KG1 (cell line): ENCODE results near the gene ENTPD8.

Source experiments
- DNase-seq: peaks from one replicate; lab custom pipeline; 2025; lab: John Stamatoyannopoulos, UW

ENTPD8 gene

DNA sequence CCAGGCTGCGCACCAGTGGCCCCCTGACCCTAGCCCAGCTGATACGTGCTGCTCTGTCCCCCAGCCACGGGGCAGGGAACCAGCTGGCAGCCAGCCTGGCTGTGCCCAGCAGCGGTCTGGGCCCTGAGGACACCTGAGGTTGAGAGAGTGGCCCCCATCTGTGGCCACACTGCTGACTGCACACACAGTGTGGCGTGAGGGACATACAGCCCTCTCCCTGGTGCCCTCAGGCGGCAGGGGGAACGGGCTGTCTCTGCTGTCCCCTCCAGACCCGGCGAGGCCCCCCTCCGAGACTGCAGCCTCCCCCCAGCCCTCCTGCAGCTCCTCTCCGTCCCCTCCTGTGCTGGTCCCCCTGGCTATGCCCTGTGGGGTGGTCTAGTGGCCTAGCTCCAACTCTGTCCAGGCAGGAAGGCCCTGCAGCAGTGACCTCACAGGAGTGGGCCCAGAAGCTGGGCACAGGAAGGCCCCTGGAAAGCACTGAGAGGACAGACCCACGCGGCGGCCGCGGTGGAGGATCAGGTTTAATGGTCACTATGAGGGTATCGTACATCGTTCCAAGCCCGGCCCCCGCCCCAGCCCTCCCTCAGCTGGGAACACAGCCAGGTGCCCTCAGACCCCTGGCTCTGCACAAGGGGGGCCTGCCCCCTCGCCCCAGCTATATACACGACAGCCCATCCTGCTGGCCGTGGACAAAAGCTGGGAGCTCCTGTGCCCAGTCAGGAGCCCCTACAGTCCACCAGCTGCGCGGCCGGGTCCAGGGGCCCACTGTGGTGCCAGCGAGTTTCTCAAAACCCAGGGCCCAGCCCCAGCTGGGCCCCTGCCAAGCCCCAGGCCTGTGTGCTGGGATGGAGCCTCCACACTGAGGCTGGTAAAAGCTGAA, 6.8 kb upstream of the ENTPD8 start:
- DNase-seq, result no peak

DNA sequence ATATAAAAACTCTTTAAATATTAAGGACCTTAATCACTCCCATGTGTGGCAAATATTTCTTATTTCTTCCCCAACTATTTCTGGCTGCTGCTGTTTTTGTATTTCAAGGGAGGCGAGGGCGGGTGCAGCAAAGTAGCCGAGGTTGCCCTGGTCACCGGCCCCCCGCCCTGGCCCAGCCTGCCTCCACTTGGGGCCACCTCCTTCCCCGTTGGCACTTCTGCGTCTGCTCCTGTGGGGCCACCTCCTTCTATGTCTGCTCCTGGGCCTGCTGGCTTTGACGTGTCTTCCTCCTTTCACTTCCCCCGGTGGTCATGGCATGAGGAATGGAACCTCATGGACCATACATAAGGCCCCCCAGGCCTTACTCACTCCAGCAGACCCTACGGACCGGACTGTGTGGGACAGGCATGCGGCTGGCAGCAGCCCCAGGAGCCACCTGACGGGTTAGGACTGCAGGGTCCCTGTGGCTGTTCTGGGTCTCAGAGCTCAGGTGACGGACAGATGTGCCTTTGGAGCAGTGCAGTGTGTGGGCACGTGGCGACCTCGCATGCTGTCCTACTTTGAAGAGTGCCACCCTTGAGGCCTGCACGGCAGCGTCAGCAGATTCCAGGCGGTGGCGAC, 5.8 kb upstream of the ENTPD8 start:
- DNase-seq, result no peak

DNA sequence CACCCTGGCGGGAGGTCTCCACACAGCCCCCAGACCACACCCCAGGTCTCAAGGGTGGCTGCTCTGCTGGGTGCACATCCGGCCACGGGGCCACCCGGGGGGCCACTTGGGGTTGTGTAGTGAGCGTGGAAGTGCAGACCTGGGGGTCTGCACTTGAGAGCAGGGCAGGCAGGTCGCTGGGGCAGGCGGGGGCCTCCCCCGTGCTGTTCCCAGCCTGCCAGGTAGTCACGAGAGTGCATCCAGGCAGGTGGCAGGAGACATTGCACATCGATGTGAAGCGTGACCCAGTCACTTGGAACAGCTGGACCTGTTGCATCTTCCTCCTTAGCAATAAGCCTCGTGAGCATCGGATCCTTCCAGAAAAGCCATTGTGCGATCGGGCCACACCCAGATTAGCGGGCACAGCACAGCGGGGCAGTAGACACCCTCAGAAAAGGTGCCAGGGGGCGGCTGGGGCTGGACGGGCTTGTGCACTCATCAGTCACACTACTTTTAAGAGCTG, 4.8 kb upstream of the ENTPD8 start:
- no peak for DNase-seq

- peak; percentile 16 for DNase-seq
Observed at GRCh38 chr9:137445275-137445807, 4.2 kb upstream of the ENTPD8 start.

DNA sequence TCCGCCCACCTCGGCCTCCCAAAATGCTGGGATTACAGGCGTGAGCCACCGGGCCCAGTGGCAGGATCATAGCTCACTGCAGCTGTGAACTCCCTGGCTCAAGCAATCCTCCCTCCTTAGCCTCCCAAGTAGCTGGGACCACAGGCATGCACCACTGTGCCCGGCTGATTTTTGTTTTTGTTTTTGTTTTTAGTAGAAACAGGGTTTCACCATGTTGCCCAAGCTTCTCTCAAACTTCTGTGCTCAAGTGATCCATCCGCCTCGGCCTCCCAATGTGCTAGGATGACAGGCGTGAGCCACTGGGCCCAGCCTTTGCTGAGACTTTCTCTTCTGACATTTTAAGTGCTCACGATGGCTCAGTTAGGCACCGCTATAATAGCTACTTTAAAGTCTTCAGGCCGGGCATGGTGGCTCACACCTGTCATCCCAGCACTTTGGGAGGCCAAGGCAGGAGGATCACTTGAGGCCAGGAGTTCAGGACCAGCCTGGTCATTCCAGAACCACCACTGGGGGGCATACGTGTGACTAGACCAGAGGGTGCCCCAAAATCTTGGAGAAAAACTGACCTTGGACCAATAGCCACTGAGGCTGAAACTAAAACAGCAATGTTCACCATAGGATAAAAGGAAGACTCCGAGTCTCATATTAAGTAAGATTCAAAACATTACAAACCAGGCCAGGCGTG, 3.1 kb upstream of the ENTPD8 start:
- no peak for DNase-seq

DNA sequence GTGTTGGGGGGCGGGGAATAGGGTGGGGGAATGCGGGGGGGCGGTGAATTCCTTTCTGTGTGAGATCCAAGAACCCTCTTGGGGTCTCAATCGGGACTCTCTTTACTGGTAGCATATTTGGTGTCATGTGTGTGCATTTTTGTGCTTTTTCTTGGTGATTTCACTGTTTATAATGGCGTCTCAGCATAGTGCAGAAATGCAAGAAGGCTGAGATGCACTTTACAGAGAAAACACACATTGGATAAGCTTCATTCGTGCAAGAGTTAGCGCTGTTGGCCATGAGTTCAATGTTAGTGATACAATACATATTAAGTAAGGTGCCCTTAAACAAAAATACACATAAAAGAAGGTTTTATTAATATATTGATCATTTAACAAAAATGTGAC, 771 bp upstream of the ENTPD8 start:
- DNase-seq, result no peak

DNA sequence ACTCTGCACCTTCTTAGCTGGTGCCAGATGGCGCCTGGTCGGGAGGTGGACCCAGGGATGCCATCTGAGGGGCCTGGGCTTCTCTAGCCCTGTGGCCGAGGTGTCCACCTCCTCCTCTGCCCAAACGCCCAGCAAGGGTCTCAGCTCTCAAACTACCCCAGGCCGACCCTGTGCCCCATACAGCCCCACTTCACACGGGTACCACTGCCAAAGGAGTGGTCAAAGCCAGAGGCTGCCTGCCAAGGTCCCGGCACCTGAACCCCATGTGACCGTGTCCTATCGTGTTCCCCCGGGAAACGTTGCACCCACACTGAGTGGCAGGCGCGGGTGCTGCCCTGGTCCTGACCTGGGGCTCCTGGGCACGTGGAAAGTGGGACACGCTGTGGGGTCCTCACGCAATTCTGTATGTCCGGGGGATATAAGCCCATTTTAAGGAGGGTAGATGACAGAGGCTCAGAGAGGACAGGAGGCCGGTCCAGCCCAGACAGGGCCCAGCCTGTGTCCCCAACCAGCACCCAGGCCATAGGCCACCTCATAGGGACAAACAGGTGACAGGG, 1.9 kb downstream of the ENTPD8 start:
- no peak for DNase-seq

DNA sequence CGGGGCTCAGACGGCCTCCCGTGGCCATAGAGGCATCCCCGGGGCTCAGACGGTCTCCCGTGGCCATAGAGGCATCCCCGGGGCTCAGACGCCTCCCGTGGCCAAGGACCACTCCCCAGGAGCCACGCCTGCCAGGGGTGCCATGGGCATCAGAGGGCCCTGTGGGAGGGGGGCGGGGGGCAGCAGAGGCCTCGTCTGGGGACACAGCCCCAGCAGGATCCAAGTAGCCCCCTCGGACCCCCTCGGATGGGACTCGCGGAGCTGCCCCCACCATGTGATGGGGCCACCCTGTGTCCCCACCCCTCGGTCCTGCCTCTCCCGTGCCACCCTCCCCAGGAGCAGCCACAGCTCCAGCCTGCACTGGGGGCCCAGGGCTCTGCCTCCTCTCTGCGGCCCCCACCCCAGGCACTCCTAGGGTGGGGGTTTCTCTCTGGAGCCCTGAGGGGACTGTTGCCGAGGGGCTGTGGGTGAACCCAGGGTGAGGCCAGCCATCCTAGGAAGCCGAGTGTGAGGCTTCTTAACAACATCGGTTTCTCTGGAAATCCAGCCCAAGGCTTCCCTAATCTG, 2.5 kb downstream of the ENTPD8 start:
- DNase-seq, result no peak

DNA sequence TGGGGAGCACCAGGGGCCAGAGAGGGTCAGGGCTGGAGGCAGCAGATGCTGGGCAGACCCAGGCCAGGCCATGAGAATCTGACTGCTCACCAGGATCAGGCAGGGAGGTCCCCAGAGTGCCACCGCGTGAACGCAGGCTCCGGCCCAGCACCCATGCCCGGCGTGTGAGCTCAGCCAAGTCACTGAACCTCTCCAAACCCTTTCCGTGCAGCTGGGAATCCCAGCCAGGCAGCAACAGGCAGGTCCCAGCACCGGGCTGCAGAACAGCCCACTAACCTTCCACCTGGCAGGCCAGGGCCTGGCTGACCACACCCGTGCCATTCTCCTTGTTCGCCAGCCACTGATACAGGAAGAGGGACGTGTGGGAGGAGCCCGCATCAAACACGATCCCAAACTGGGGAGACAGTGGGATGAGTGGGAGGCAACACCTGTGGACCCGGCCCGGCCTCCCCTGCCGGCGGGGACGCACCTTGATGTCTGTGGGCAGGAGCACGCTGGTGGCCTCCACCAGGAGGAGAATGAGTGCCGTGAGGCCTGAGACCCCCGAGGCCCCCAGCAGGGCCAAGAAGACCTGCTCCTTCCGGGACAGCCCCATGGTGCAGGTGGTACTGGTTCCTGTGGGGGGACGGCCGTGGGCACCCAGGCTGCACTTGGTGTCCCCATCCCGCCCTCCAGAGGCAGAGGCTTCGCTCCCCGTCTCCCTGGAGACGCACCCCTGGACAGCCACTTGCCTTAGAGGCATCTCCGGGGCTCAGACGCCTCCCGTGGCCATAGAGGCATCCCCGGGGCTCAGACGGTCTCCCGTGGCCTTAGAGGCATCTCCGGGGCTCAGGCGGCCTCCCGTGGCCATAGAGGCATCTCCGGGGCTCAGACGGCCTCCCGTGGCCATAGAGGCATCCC, 3.2 kb downstream of the ENTPD8 start:
- DNase-seq, result no peak

- no peak for DNase-seq
Observed at GRCh38 chr9:137436761-137437600, 4.2 kb downstream of the ENTPD8 start.

- no peak for DNase-seq
Observed at GRCh38 chr9:137435980-137436760, 5.0 kb downstream of the ENTPD8 start.

GRCh38 chr9:137435381-137435891, 5.7 kb downstream of the ENTPD8 start:
- no peak for DNase-seq

DNA sequence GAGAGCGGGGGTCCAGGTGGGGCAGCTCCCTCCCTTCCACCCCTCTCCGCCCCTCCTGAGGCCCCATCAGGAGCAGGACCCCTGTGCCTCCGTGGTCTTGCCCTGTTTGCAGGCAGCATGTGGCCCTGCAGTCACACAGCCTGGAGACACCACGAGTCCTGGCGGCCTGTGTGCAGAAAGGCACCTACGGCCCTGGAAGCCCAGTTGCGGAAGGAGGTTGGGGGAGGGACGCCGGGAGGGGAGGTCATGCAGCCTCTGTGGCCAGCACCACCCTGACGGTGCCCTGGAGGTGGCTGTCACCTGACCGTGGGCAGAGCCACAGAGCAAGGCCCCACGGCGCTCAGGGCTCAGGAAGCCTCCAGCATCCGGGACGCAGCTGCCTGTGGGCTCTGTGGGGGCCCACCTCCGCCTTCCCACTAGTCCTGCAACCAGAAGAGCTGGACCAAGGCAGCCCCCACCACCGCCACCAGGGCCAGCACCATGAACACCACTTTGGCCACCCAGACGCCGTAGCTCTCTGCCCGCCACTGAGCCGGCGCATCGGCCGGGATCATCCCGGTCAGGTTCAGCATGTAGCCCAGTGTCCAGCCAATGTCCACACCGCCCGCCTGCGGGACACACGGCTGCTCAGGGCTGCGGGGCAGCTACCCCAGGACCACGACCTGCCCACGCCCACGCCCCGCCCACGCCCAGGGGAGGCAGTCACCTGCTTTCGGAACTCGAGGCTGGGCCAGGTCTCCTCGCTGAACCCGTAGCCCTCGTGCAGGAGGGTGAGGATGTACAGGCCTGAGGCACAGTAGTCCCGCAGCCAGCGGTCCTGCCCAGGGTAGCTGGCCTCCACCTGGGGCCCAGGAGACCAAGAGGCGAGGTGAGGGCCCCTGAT, 6.4 kb downstream of the ENTPD8 start:
- no peak for DNase-seq

DNA sequence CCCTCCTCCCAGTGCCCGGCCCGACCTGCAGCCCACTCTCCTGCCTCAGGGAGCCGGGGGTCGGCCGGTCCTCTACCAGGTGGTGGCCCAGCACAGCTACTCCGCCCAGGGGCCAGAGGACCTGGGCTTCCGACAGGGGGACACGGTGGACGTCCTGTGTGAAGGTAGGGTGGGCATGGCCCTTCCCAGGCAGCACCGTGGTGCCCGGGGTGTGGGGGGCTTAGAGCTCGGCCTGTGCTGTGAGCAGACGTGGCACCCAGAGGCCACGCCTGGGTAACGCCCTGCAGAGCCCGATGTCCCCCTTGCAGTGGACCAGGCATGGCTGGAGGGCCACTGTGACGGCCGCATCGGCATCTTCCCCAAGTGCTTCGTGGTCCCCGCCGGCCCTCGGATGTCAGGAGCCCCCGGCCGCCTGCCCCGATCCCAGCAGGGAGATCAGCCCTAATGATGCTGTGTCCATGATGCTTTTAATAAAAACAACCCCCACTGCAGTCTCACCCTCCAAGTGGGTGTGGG, 7.2 kb downstream of the ENTPD8 start:
- no peak for DNase-seq

GRCh38 chr9:137433349-137433915, 7.7 kb downstream of the ENTPD8 start:
- DNase-seq, result no peak

- no peak for DNase-seq
Observed at GRCh38 chr9:137432687-137433348, 8.3 kb downstream of the ENTPD8 start.
